Caco-2 (cell line): ENCODE measurements around the gene OAT. TPM values are rescaled to one million over a fixed set of nuclear protein-coding genes. Genes with fewer than 3 reads are reported as not detected.
"Not testable (repeated sequence)": the region's sequence is repeated elsewhere in the genome, so short reads cannot be mapped to it uniquely, and the experiment has no call there.

Experiments used
- BruUV-seq: library from RNA; stranded (reverse); fragments of 400-500 nt; replicated peaks from 2 replicates; lab custom pipeline; 2021; lab: Mats Ljungman, UMichigan
- CTCF ChIA-PET: fragments of 300-600 bp; sonication (Branson Sonifier 250); formaldehyde crosslinking; loops from one replicate; lab custom pipeline; 2022; ENCODE audit warnings: antibody characterized with exemption; lab: Charles Lee
- POLR2A ChIA-PET: fragments of 300-600 bp; sonication (Branson Sonifier 250); formaldehyde crosslinking; loops from one replicate; lab custom pipeline; 2022; ENCODE audit warnings: antibody characterized with exemption; lab: Charles Lee
- DNase-seq, 2 experiments: peaks; one replicate each; pipeline versions ENCODE4 v3.0.0 to v3.0.0-alpha.2; 2020 to 2022
- H3K27me3 ChIP-seq: replicated peaks from 2 replicates; pipeline ENCODE4 v1.6.0; 2011; ENCODE audit warnings: low read length; ENCODE audit not compliant: control insufficient read depth, insufficient read depth
- H3K36me3 ChIP-seq: 2 replicates; pipeline ENCODE4 v1.5.1; 2011; ENCODE audit warnings: low read length; ENCODE audit not compliant: control insufficient read depth, insufficient read depth
- H3K4me1 ChIP-seq: fragments of 250-450 bp; sonication (Bioruptor Pico); 2 replicates; pipeline ENCODE4 v1.5.1; 2020; ENCODE audit warnings: mild to moderate bottlenecking
- H3K4me3 ChIP-seq: 2 replicates; pipeline ENCODE4 v1.5.1; 2011; ENCODE audit warnings: low read depth, mild to moderate bottlenecking, control low read depth, low read length
- H3K9me3 ChIP-seq: fragments of 250-450 bp; sonication (Bioruptor Pico); 2 replicates; pipeline ENCODE4 v1.5.1; 2020; ENCODE audit warnings: mild to moderate bottlenecking, moderate library complexity
- H3K27ac Mint-ChIP-seq: one replicate; pipeline ENCODE4 v1.8.0; 2022; ENCODE audit warnings: mixed read lengths; ENCODE audit not compliant: unreplicated experiment
- H3K27me3 Mint-ChIP-seq: one replicate; pipeline ENCODE4 v1.8.0; 2022; ENCODE audit warnings: mixed read lengths; ENCODE audit not compliant: insufficient read depth, unreplicated experiment
- H3K36me3 Mint-ChIP-seq: one replicate; pipeline ENCODE4 v1.8.0; 2022; ENCODE audit warnings: mild to moderate bottlenecking, mixed read lengths; ENCODE audit not compliant: insufficient read depth, unreplicated experiment
- H3K4me1 Mint-ChIP-seq: one replicate; pipeline ENCODE4 v1.8.0; 2022; ENCODE audit warnings: low read depth, mixed read lengths; ENCODE audit not compliant: unreplicated experiment
- H3K4me3 Mint-ChIP-seq: one replicate; pipeline ENCODE4 v1.8.0; 2022; ENCODE audit warnings: mild to moderate bottlenecking, moderate library complexity, mixed read lengths; ENCODE audit not compliant: unreplicated experiment
- H3K9me3 Mint-ChIP-seq: one replicate; pipeline ENCODE4 v1.8.0; 2022; ENCODE audit warnings: mixed read lengths; ENCODE audit not compliant: unreplicated experiment
- intact Hi-C: fragments of 100-400 bp; cut with micrococcal nuclease; formaldehyde crosslinking; loops from one replicate; pipeline ENCODE4 v1.10.0; 2022; ENCODE audit not compliant: unreplicated experiment
- total RNA-seq: library from RNA; stranded (reverse); gene quantifications from 2 replicates; pipeline ENCODE4 v1.2.3, GENCODE V29; 2022
- TF ChIP-seq, protein P1 (sequence below), 2 experiments: fragments of 200-600 bp in 1 of 2; IDR thresholded peaks; 1 replicate in 1 of 2; 2 replicates in 1 of 2; pipeline versions ENCODE4 v1.5.1 to v1.8.0; 2011 to 2022; ENCODE audit warnings: antibody characterized with exemption in 1 of 2, control low read depth in 1 of 2, inconsistent platforms in 1 of 2, low read depth in 1 of 2, low read length in 1 of 2, mild to moderate bottlenecking in 1 of 2, moderate library complexity in 1 of 2; ENCODE audit not compliant: insufficient read depth in 1 of 2, severe bottlenecking in 1 of 2, unreplicated experiment in 1 of 2

Gene OAT
- total RNA-seq, 1 experiment from 2014 or later = 312 TPM

DNA sequence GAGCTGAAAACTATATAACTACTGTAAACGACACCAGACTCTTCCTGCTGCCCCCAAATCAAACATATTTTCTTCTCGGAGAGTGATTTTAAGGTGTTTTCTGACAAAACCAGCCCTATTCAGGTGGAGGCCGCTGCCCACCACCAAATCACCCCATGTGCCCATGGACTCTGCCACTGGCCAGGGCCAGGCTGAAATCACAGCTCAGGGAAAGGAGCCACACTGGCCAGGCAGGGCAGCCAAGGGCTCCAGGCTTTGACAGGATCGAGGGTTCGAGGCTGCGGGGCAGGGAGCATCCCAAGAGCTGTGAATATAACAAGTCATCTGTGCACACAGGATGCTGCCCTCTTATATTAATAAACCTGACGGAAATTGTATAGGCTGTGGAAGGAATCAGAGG is 48.3 kb downstream of the OAT start:
- Mint-ChIP-seq H3K36me3 (no peaks in the 10 kb centered on the region), H3K27me3 (peaks cover 2% of the 10 kb centered on the region), H3K4me1 (no peaks in the 10 kb centered on the region), H3K4me3 (no peak overlapping the region), H3K27ac (no peak overlapping the region), H3K9me3 (no peaks in the 10 kb centered on the region)
- CTCF ChIA-PET = interaction anchor here (1.1 kb wide), 1 partner anchor 19 kb away, joined by 3 read pairs; no protein-coding TSS in a partner anchor
- POLR2A ChIA-PET = no interaction called here
- intact Hi-C loops = no loop called here
- Histone ChIP-seq H3K27me3 (no peaks in the 10 kb centered on the region; the same call in 1 of the 2 replicates), H3K9me3 (peaks cover 4% of the 10 kb centered on the region; the same call in 1 of the 2 replicates), H3K4me3 (no peak overlapping the region), H3K4me1 (no peaks in the 10 kb centered on the region), H3K36me3 (no peaks in the 10 kb centered on the region)
- DNase-seq = no peak
- TF ChIP-seq, protein P1, sequence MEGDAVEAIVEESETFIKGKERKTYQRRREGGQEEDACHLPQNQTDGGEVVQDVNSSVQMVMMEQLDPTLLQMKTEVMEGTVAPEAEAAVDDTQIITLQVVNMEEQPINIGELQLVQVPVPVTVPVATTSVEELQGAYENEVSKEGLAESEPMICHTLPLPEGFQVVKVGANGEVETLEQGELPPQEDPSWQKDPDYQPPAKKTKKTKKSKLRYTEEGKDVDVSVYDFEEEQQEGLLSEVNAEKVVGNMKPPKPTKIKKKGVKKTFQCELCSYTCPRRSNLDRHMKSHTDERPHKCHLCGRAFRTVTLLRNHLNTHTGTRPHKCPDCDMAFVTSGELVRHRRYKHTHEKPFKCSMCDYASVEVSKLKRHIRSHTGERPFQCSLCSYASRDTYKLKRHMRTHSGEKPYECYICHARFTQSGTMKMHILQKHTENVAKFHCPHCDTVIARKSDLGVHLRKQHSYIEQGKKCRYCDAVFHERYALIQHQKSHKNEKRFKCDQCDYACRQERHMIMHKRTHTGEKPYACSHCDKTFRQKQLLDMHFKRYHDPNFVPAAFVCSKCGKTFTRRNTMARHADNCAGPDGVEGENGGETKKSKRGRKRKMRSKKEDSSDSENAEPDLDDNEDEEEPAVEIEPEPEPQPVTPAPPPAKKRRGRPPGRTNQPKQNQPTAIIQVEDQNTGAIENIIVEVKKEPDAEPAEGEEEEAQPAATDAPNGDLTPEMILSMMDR (IDR thresholded peaks at IDR 0.05; ENCODE audit: insufficient read depth in 1 of 2, low read depth in 1 of 2, low read length in 1 of 2, severe bottlenecking in 1 of 2, unreplicated experiment in 1 of 2) = no peak
- BruUV-seq = no TSS peak

GRCh38 chr10:124369986-124370385 is 48.7 kb downstream of the OAT start:
- ChIA-PET POLR2A (no interaction called here), CTCF (interaction anchor here (1.1 kb wide), 1 partner anchor 19 kb away, joined by 3 read pairs; no protein-coding TSS in a partner anchor)
- Mint-ChIP-seq H3K4me3 (no peak overlapping the region), H3K4me1 (no peaks in the 10 kb centered on the region), H3K27ac (no peak overlapping the region), H3K36me3 (no peaks in the 10 kb centered on the region), H3K9me3 (no peaks in the 10 kb centered on the region), H3K27me3 (peaks cover 2% of the 10 kb centered on the region)
- Histone ChIP-seq H3K4me3 (no peak overlapping the region), H3K36me3 (no peaks in the 10 kb centered on the region), H3K4me1 (no peaks in the 10 kb centered on the region), H3K9me3 (peaks cover 4% of the 10 kb centered on the region; the same call in 1 of the 2 replicates), H3K27me3 (no peaks in the 10 kb centered on the region; the same call in 1 of the 2 replicates)
- no TSS peak for BruUV-seq
- DNase-seq = no peak
- TF ChIP-seq, protein P1 (IDR thresholded peaks at IDR 0.05; ENCODE audit: insufficient read depth in 1 of 2, low read depth in 1 of 2, low read length in 1 of 2, severe bottlenecking in 1 of 2, unreplicated experiment in 1 of 2) = no peak
- intact Hi-C loops = no loop called here

GRCh38 chr10:124369533-124369932 is 49.2 kb downstream of the OAT start:
- not testable (repeated sequence) for BruUV-seq, H3K9me3 ChIP-seq

More at GRCh38 chr10:124369533-124369932, 49.2 kb downstream of the OAT start:
- H3K4me3 Mint-ChIP-seq, H3K9me3 Mint-ChIP-seq, H3K4me1 Mint-ChIP-seq, H3K4me1 ChIP-seq, H3K27me3 Mint-ChIP-seq, H3K4me3 ChIP-seq, H3K27me3 ChIP-seq, H3K27ac Mint-ChIP-seq, POLR2A ChIA-PET, DNase-seq, H3K36me3 Mint-ChIP-seq, CTCF ChIA-PET, H3K36me3 ChIP-seq, intact Hi-C loops: not testable (repeated sequence)
